Forelimb muscle (tissue), 1 donor: ENCODE data around the gene TPST1. TPM values are rescaled to one million over a fixed set of nuclear protein-coding genes. Genes with fewer than 3 reads are reported as not detected.
"Not testable (repeated sequence)": the region's sequence is repeated elsewhere in the genome, so short reads cannot be mapped to it uniquely, and the experiment has no call there.

Experiments
- DNase-seq: peaks from one replicate; pipeline ENCODE4 v3.0.0-alpha.2; 2013; ENCODE audit warnings: low read depth
- polyA plus RNA-seq: library from polyadenylated mRNA; unstranded; fragments of 120-200 nt; gene quantifications from one replicate; pipeline ENCODE4 v1.2.1, GENCODE V29; 2013; ENCODE audit not compliant: insufficient read length

Gene TPST1
- polyA plus RNA-seq, 1 donor = 12.0 TPM

DNA sequence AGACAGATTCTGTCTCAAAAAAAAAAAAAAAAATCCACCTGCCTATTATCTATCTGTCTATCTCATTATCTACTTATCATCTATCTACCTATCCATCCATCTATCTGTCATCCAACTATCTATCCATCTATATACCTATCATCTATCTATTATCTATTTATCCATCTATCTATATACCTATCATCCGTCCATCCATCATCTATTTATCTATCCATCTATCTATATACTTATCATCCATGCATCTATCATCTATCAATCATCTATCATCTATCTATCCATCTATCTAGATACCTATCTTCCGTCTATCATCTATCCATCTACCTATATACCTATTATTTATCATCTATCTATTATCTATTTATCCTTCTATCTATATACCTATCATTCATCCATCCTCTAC, 16.5 kb upstream of the TPST1 start:
- DNase-seq = no peak

DNA sequence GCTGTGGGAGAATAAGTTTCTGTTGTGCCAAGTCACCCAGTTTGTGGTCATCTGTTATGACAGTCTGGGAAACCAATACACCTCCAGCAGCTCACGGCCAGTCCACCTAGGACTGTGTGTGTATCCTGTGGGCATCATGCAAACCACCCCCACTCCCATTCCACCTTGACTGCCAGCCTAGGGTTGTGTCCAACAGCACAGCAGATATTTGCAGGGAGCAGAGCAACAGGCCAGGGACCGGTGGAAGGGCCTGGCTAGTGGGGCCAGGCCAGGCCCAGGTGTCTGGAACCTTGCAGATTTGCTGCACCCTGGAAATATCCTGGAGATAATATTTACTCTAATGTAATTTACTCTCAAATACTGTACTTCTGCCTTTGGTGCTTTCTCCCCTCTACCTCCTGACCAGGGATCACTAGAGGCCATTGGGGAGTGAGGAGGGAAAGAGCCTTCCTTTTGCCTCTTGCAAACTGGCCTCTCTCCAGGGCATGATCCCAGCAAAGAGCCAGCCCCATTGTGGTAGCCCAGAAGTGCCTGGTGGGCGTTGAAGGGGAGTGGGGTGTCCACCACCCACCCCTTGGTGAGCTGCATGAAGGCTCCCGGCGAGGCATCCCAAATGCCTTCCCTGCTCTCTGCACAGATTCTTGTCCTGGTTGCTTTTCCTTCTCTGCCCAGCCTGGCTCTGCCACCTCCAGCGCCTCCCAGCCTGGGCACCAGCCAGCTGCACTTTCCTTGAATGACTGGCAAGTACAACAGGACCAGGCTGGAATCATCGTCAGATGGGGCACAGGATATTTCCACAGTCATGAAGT, 15.2 kb upstream of the TPST1 start:
- no peak for DNase-seq

DNA sequence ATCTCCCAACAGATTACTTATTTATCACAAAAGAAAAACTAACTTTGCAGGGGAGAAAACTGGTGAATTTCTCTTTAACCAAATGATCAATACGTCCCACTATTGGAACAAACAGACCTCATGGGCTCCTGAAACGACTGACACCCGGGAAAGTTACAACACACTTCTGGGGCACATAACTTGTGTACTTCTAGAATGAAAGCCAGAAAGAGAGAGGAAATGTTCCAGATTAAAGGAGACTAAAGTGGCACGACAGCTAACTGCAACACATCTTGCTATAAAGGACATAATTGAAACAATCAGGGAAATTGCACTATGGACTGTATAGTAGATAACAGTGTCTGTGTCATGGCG, 14.7 kb upstream of the TPST1 start:
- DNase-seq = no peak

DNA sequence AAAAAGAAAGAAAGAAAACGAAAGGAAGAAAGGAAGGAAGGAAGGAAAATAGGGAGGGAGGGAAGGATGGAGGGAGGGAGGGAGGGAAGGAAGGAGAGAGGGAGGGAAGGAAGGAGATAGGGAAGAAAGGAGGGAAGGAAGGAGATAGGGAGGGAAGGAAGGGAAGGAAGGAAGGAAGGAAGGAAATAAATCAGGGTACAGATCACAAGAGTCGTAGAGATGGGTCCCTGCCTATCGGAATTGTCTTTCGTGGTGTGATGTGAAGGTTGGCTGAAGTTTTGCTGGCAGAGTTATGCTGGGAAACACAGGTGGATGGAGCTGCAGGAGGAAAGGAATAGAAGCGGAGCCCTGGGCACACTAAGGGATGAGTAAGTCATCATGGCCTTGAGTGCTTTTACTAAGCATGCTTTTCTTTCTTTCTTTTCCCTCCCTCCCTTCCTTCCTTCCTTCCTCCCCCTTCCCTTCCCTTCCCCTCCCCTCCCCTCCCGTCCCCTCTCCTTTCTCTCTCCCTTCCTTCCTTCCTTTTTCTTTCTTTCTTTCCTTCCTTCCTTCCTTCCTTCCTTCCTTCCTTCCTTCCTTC, 11.9 kb upstream of the TPST1 start:
- DNase-seq = no peak

DNA sequence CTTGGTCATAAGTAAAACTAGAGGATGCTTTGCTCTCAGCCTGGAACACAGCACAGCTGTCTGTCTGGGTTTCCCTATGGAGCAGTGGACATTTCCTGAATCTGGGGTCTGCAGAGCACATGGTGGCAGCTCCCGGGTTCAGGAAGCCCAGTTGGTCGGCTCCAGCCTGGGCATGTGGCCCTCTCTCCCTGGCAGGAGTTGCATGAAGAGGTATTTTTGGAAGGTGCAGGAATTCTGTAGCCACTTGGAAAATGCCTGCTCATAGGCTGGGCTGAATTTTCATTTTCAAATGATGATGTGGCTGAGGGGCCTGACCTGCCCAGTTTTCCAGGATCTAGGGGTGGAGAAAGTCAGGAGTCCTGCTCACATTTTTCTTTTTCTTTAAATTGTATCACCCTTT, 6.7 kb upstream of the TPST1 start:
- no peak for DNase-seq

DNA sequence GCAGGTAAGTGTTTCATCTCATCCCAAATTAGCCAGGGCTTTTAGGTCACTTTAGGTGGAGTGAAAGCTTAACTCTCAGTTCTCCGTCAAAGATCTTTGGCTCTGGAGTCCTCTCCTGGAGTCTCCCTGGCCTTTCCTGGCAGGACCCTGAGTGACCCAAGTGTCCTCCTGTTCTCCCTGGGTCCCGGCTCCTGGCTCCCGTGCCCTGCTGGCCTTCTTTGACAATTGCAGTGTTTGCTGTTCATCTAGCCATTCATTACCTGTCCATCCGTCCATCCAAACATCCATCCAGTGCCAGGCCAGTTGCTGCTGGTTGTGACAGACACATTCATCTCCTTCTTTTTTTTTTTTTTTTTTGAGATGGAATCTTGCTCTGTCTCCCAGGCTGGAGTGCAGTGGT, 6.2 kb upstream of the TPST1 start:
- DNase-seq = no peak

DNA sequence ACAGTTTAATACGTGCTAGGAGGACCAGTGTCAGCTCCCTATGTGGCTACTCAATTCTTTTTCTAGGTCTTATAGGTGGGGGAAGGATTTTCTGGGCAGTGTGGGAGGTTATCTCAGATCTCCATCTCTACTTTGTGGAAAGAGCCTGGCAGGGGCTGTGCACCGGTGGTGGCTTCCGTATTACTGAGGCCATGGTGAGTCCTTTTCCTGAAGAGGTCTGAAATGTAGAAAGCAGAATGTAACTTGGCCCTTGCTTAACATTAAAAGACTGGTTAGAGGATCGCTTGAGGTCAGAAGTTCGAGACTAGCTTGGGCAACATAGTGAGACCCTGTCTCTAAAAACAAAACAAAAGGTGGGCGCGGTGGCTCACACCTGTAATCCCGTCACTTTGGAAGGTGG, 2.7 kb upstream of the TPST1 start:
- DNase-seq = no peak

DNA sequence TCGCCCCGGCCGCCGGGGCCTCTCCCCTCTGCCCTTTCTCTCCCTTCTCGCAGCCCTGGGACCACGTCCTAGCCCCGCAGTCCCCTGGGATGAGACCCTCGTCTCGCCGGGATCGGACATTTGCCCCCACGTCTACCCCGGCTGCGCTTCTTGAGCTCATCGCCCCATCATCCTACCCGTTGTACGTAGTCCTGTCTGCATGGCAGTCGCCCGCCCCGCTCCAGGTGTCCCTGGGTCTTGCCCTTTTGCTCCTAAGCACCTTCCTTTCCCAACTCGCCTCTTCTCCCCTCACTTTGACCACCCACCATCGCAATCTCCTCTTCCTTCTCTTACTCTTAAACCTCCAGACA, 582 bp downstream of the TPST1 start:
- DNase-seq = no peak

DNA sequence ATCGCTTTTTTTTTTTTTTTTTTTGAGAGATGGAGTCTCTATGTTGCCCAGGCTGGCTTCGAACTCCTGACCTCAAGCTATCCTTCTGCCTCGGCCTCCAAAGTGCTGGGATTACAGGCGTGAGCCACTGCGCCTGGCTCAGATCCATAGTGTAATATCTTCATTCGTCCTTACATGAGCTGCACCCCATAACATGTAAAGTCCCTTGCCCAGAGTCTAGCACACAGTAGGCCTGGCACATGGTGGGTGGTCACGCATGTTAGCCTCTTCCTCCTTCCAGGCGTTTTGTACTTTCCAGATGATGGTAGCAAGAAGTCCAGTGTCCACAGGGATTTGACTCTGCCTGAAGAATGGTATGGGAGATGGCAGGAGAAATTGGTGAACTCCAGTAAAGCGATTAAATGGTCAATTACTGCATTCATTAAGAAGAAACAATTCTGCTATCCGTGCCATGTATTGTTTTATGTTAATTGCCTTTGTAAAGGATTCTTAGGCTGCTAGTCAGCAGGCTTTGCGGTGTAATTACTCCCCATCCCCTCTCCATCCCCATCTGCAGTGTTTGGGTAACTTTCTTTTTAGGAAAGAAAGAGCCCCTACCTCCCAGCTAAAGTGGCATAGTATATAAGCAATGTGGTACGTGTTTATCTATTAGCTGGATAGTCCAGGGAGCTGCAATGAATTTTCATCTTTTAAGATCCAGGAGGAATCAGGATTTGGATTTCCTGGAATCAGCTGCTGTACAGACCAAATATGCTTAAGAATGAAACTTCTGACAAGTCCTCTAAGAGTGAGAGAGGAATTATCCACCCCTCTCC, 1.2 kb downstream of the TPST1 start:
- no peak for DNase-seq

DNA sequence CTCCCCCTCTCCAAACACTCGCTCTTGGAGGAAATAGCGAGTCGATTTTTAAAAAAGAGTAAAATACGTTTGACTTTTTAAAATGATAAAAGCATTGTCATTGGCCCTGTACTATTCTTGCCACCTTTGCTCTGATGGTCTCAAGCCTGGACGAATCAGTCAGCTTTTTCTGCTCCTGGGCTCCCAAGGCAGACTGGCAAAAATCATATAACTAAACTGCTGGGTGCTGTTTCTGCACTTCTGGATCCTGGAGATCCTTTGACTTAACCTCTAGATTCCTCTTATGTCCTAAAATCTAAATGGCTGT, 1.8 kb downstream of the TPST1 start:
- DNase-seq = no peak

DNA sequence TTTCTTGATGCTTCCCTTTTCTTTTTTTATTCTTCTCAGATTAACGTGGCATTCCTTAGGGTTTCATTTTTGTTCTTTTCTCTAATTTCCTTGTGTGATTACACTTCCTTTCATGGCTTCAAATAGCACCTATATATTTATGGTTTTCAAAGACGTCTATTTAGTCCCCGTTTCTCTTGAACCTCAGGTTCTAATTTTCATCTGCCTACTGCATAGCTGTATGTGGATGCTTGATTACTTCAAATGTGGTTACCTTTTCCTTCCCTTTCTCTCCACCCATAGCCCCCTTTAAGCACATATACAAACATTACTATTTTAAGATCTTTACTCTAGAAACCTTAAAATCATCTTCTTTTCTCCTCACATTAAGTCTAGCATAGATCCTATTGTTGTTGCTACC, 2.4 kb downstream of the TPST1 start:
- no peak for DNase-seq

DNA sequence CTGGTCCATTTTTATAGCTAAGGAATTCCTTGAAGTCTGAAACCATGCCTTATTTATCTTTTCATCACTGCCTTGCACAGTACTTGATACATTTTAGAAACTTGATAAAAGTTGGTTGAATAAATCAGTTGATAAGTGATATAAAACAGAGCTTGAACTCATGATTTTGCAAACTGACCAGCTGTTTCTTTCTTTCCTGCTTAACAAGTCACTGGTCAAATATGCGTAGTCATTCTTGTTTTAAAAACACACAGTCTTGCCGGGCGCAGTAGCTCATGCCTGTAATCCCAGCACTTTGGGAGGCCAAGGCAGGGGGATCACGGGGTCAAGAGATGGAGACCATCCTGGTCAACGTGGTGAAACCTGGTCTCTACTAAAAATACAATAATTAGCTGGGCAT, 6.3 kb downstream of the TPST1 start:
- no peak for DNase-seq

DNA sequence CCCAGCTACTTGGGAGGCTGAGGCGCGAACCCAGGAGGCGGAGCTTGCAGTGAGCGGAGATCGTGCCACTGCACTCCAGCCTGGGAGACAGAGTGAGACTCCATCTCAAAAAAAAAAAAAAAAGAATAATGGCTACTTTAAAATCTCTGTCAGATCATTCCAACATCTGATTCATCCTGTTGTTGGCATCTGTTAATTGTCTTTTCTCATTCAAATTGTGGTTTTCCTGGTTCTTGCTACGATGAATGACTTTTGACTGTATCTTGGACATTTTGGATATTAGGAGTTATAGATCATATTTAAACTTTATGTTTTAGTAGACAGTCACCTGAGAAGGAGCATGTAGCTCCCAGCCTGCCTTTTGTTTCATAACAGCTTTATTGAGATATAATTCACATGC, 8.5 kb downstream of the TPST1 start:
- DNase-seq = no peak

DNA sequence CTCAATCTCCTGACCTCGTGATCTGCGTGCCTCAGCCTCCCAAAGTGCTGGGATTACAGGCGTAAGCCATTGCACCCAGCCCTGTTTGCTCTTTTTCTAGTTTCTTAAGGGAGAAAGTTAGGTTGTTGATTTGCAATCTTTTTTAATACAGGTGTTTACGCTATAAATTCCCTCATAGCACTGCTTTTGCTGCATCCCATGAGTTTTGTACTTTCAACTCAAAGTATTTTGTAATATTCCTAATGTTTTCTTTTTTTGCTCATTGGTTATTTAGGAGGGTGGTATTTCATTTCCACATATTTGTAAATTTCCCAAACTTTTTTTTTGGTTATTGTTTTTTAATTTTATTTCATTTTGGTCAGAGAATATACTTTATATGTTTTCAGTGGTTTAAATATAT, 11.6 kb downstream of the TPST1 start:
- DNase-seq = no peak

DNA sequence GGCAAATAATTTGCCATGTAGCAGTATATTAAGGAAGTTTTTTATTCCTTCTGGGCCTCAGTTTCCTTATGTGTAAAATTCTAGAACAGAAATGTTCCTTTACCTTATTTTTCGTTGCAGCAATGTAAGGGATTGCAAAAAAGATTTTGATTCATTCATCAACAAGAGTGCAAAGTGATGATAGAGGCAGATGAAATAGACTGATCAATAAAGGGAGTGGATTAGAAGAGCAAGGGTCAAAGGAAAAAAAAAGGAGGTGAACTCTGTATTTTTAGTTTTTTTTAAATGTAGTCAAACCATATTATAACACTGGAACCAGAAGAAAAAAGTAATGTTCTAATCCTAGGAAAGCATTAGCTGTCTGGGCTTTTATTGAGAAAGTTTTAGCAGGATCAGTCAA, 14.7 kb downstream of the TPST1 start:
- DNase-seq = no peak

DNA sequence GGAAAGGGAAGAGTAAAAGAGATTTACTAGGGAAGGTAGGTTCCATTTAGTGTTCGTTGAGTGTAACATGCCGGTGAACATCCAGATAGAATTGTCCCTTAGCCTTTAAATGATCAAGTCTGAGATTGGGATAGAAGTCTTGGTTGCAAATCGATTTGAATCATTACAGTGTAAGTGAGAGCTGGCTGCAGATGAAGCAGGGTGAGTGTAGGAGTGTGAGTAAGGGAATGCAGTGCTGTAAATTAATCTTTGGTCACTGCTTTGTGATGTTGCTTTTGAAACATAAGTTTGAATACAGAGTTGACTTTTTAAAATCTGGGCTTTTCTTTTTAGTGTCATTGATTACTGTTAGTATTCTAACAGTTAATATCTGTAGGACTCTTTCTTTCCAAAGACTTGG, 16.3 kb downstream of the TPST1 start:
- no peak for DNase-seq

DNA sequence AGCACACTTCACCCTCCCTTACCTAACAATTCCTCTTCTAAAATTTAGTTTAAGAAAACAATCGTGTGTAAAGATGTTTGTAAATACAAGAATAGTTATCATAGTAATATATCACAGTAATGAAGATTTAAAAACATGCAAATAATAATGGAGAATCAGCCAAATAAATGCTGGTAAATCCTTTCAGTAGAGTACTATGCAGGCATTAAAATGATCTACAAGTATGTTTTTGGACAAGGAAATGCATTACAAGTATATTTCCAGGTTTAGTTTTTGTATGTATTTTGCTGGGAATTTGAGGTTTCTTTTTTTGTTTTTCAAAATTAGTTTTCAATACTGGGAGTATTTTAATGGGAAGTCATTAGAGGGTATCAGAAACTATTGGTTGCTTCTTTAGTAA, 22.7 kb downstream of the TPST1 start:
- no peak for DNase-seq

DNA sequence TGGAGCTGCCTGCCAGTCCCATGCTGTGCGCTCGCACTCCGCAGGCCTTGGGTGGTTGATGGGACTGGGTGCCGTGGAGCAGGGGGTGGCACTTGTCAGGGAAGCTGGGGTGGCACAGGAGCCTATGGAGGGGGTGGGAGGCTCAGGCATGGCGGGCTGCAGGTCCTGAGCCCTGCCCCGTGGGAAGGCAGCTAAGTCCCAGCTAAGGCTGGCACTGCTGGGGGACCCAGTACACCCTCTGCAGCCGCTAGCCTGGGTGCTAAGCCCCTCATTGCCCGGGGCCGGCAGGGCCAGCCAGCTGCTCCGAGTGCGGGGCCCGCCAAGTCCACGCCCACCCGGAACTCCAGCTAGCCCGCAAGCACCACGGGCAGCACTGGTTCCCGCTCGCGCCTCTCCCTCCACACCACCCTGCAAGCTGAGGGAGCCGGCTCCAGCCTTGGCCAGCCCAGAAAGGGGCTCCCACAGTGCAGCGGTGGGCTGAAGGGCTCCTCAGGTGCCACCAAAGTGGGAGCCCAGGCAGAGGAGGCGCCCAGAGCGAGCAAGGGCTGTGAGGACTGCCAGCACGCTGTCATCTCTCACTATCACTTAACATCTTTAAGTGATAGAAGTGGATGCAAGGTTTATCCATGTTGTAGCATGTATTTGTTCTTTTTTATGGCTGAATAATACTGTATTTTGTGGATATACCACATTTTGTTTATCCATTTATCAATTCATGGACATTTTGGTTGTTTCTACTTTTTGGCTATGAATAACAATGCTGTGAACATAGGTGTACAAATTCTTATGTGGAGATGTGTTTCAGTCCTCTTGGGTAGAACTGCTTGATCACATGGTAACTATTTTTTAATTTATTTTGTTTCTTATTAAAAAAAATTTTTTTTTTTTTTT, 26.4 kb downstream of the TPST1 start:
- not testable (repeated sequence) for DNase-seq

DNA sequence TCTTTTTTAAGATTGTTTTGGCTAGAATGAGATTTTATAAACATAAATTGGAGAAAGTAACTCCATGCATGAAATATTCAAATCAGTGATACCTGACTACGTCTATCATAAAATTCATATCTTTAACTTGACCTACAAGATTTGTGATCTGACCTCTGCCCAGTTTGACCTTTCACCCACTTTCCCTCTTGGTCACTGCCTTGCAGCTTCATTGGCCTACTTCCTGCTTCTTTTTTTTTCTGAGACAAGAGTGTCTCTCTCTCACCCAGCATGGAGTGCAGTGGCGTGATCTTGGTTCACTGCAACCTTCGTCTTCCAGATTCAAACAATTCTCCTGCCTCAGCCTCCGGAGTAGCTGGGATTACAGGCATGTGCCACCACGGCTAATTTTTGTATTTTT, 28.5 kb downstream of the TPST1 start:
- DNase-seq = no peak

DNA sequence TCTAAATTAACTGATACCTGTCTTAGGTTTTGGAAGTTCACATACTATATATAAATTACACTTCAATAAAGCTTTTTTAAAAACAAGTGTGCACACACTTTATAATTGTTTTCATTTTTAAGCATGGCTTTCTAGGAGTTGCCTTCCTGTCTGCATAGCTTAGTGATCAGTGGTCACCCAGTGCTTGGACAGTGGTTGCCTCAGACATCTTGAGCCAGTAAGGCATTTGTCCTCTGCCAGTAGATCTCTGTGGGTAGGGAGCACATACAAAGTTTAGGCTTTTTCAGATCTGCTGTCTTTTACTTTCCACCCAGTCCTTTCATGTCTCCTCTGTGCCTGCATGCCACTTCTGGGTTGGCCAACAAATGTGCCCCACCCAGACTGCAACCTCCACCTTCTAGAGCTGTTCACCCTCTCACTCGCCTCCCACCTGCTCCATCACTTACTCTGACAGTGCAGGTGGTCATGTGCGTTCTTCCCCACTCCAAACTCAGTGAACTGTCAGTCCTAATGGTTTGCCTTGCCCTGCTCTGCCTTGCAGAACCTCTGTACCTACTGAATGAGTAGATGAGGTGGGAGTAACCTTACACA, 31.7 kb downstream of the TPST1 start:
- DNase-seq = no peak

DNA sequence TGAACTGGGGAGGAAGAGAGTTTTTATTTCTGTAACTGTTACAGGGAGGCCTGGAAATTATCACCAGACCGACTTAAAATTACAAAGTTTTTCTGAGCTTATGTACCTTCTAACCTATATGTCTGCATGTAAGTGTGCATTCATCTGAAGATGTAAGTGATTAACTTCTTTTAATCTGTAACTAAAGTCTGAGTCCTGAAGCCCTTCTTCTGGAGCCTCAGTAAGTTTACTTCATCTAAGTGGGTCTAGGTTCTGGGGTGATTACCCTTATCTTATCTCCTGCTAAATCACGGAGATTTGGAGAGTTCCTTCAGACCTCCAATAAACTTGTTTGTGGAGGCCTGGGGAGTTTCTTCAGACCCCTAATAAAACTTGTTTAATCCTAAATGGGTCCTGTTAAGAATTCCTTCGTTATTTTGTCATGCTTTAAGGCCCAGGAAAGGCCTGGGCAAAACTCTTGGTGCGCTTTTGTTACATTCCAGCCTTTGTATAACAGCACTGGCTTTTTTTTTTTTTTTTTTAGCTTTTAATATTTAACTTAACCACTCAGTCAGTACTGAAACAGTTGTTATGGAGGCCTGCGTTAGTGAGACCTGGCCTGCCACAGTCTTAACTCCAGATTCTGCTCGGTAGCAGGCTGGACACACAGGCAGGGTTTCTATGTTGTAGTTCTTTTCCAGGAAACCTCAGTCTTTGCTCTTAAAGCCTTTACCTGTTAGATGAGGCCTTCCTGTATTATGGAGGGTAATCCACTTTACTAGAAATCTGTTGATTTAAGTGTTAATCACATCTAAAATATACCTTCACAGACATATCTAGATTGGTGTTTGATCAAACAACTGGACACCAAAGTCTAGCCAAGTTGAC, 33.0 kb downstream of the TPST1 start:
- DNase-seq = no peak
